GM12801 (cell line): ENCODE data around the gene EIF5AL1.

ENCODE experiments used
- CTCF ChIP-seq: IDR thresholded peaks from one replicate; pipeline ENCODE4 v1.5.1; 2011; ENCODE audit warnings: control low read depth; ENCODE audit not compliant: insufficient read length; ENCODE audit errors: extremely low read depth

Gene EIF5AL1

DNA sequence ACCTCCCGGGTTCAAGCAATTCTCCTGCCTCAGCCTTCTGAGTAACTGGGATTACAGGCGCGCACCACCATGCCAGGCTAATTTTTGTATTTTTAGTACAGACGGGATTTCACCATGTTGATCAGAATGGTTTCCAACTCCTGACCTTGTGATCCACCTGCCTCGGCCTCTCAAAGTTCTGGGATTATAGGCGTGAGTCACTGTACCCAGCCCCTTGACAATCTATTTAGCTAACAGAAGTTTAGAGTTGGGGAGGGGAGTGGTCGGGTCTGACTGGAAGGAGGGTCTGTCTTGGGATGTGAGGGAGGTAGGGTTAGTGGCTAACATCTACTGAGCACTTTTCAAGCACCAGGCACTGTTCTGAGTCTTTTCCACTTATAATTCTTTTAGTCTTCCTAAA lies 39.9 kb upstream of the EIF5AL1 start:
- no peak for TF ChIP-seq CTCF

DNA sequence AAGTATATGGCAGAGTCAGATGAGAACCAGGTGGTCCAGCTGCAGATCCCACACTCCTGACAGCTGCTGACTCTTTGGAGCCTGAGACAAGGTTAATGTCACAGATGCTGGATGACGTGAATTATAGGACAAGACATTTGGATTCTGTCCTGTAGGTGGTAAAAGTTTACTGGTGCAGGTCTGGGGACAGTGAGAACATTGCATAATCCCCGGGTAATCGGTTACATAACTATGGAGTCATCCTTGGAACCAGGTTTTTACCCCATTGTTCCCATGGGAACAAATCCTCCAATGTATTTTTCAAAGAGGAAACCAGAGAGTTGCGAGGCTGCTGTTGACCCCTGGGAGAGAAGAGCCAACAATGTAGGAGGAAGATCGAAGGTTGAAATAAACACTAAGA lies 39.4 kb upstream of the EIF5AL1 start:
- no peak for TF ChIP-seq CTCF

- TF ChIP-seq CTCF, result no peak
Observed at GRCh38 chr10:79473496-79474095, 38.7 kb upstream of the EIF5AL1 start.

DNA sequence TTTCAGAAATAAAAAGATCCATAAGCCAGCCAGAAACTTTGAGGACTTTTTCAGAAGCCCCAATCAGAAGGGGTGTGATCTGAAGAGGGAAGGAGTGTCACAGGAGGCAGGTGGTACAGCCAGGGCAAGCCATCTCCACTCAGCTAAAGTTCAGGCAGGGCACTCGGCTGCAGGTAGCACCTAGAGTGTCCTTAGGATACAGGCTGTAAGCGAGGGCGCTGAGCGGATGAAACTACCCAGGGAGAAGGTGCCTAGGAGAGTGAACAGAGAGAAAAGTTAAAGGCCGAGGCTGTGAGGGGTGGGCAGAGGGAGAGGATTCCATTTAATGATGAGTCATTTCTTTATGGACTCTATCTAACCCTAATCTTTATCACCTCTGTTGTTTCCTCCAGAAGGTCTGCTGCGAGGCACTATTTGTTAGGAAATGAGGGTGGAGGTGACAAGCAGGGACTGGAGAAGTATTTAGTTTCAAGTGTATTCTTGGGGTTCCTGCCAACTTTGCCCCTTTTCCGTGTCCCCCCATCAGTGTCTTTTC lies 37.1 kb upstream of the EIF5AL1 start:
- TF ChIP-seq CTCF, result no peak

DNA sequence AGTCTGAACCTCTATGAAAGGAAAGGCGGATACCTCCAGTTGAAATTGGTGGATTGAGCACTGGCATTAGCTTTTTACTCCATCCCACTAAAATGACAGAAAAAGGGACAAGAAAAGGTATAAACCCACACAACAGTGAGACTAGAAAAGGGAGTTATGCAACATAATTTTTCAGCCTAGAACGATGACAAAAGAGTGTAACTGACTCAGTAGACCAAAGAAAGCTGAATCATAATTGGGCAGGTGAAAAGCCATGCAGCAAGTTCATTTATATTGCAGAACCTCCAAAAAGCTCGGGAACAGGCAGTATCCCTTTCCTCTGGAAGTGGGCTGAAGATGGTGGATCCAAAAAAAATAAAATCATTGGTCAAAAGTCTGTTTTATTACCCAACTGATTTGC lies 36.5 kb upstream of the EIF5AL1 start:
- TF ChIP-seq CTCF, result no peak

DNA sequence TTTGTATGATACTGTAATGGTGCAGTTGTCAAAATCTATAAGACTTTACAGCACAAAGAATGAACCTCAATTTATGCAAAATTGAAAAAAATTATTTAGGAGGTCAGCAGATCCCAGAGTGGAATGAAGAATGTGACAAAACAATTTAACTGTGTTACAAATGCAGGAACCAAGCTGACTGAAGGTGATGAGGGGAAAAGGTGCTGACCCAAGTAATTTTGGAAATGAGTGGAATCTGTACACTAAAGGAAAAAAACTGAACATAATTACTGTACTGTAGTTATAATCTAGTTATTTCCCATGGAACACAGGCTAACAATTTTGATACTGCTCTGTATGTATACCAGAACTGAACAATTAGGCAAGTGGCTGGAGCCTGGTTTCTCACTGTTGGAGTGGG lies 35.7 kb upstream of the EIF5AL1 start:
- no peak for TF ChIP-seq CTCF

DNA sequence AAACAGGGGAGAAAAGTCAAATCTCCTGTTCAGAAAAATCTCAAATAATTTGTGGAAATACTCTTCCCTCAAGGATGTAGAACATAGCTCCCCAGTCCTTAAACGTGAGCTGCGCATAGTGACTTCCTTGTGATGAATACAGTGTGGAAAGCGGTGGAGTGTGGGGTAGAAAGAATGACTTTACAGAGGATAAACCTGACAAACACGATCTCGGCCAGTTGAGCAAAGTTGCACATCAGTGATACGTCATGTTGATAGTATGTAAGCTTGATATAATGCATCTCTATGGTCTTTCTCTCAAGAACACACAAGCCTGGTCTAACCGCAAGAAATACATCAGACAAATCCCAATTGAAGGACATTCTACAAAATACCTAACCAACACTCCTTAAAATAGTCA lies 34.9 kb upstream of the EIF5AL1 start:
- TF ChIP-seq CTCF, result no peak
